SU-DHL-6 (cell line): ENCODE data around the gene DDX42.
"Not testable (repeated sequence)": the region's sequence is repeated elsewhere in the genome, so short reads cannot be mapped to it uniquely, and the experiment has no call there.

ENCODE experiments used
- CTCF ChIP-seq: fragments of 200-600 bp; sonication (generic); IDR thresholded peaks from one replicate; pipeline ENCODE4 v1.5.1; 2017; ENCODE audit warnings: antibody characterized with exemption, mild to moderate bottlenecking, low read length, moderate library complexity; ENCODE audit not compliant: insufficient read depth, poor library complexity, severe bottlenecking
- EZH2phosphoT487 ChIP-seq: fragments of 200-600 bp; sonication (generic), shearing (Covaris generic); conservative IDR thresholded peaks from 2 replicates; pipeline ENCODE4 v1.6.1; 2018; ENCODE audit warnings: mild to moderate bottlenecking, antibody characterized with exemption, low read length, moderate library complexity, mixed read lengths

GRCh38 chr17:63796375-63796774, 22.4 kb downstream of the DDX42 start:
- TF ChIP-seq EZH2phosphoT487, CTCF: not testable (repeated sequence)
